Measurements from ENCODE around the gene SLC35B2.

DNA sequence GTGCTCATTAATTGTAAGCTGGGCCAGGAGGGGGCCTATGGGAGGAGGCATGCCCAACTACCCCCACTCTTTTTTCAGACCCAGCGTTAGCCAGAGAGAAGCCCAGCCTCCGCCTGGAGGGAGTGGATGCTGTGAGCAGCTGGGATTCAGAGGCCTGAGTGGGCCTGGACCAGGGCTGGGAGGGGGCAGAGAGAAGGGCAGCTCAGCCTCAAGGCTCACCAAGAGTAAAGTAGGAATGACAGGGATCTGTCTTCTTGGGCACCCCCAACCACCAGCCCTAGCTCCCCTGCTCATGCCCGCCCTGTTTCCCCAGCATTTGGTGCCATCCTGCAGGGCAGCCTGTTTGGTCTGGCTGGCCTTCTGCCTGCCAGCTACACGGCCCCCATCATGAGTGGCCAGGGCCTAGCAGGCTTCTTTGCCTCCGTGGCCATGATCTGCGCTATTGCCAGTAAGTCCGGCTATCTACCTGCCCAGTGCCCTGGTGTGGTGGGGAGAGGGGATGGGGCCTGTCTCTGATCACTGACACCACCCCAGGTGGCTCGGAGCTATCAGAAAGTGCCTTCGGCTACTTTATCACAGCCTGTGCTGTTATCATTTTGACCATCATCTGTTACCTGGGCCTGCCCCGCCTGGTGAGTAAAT is 27.2 kb downstream of the SLC35B2 start:
- TF ChIP-seq, protein P1, sequence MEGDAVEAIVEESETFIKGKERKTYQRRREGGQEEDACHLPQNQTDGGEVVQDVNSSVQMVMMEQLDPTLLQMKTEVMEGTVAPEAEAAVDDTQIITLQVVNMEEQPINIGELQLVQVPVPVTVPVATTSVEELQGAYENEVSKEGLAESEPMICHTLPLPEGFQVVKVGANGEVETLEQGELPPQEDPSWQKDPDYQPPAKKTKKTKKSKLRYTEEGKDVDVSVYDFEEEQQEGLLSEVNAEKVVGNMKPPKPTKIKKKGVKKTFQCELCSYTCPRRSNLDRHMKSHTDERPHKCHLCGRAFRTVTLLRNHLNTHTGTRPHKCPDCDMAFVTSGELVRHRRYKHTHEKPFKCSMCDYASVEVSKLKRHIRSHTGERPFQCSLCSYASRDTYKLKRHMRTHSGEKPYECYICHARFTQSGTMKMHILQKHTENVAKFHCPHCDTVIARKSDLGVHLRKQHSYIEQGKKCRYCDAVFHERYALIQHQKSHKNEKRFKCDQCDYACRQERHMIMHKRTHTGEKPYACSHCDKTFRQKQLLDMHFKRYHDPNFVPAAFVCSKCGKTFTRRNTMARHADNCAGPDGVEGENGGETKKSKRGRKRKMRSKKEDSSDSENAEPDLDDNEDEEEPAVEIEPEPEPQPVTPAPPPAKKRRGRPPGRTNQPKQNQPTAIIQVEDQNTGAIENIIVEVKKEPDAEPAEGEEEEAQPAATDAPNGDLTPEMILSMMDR (IDR thresholded peaks at IDR 0.05), result no peak
- no peak for TF ChIP-seq POLR2A (IDR thresholded peaks at IDR 0.05)

Measured in body of pancreas (tissue), 4 donors.